Brain microvascular endothelial cell (primary cell): ENCODE measurements around the gene VPS26A.

Experiments
- DNase-seq: peaks from one replicate; pipeline ENCODE4 v3.0.0-alpha.2; 2020
- H3K27ac ChIP-seq: fragments of 250-450 bp; sonication (Bioruptor Pico); 2 replicates; pipeline ENCODE4 v1.5.1; 2020; ENCODE audit warnings: mild to moderate bottlenecking, moderate library complexity
- H3K27me3 ChIP-seq: fragments of 250-450 bp; sonication (Bioruptor Pico); replicated peaks from 2 replicates; pipeline ENCODE4 v1.5.1; 2020; ENCODE audit warnings: mild to moderate bottlenecking
- H3K36me3 ChIP-seq: fragments of 250-450 bp; sonication (Bioruptor Pico); replicated peaks from 2 replicates; pipeline ENCODE4 v1.5.1; 2020; ENCODE audit warnings: mild to moderate bottlenecking
- H3K4me3 ChIP-seq: 2 replicates; pipeline ENCODE4 v1.5.1; 2011; ENCODE audit warnings: low read depth, mild to moderate bottlenecking, control low read depth, low read length, moderate library complexity
- CTCF ChIP-seq: IDR thresholded peaks from 2 replicates; pipeline ENCODE4 v1.5.1; 2011; ENCODE audit warnings: low read depth, mild to moderate bottlenecking, moderate library complexity, low read length, control low read depth, inconsistent platforms; ENCODE audit errors: missing control alignments
- in situ Hi-C: cut with HindIII; loops from 2 replicates; pipeline ENCODE4 v1.10.0; 2017; ENCODE audit warnings: low sequenced_read_pairs, low pct_ligation_motif_present

VPS26A gene

GRCh38 chr10:69123747-69124562 lies at the start of gene VPS26A:
TSS of gene VPS26A (plus strand) at chr10:69124178. CDS start at chr10:69124278, 100 bp downstream.
- no peak for TF ChIP-seq CTCF
- no peaks in the 10 kb centered on the region for H3K36me3 ChIP-seq
- in situ Hi-C loops: no loop called here

GRCh38 chr10:69074532-69074931 lies 49.4 kb upstream of the VPS26A start:
- no peak for TF ChIP-seq CTCF
- Histone ChIP-seq H3K27me3 (no peaks in the 10 kb centered on the region), H3K36me3 (no peaks in the 10 kb centered on the region), H3K27ac (no peak overlapping the region), H3K4me3 (no peak overlapping the region)
- DNase-seq: no peak
- in situ Hi-C loops: no loop called here

More at GRCh38 chr10:69123747-69124562, at the start of gene VPS26A:
- DNase-seq: peak; percentile 95
- Histone ChIP-seq H3K4me3 (peak within 1 kb of the TSS; percentile 87), H3K27ac (peak within 1 kb of the TSS; percentile 89), H3K27me3 (no peaks in the 10 kb centered on the region)

GRCh38 chr10:69075431-69075830 lies 48.5 kb upstream of the VPS26A start:
- H3K4me3 ChIP-seq: no peak overlapping the region
- no peak for TF ChIP-seq CTCF

GRCh38 chr10:69078311-69078710 lies 45.7 kb upstream of the VPS26A start:
- no peak overlapping the region for H3K27ac ChIP-seq
- in situ Hi-C loops: no loop called here
- TF ChIP-seq CTCF: no peak
- no peak overlapping the region for H3K4me3 ChIP-seq
- no peak for DNase-seq
- H3K27me3 ChIP-seq: no peaks in the 10 kb centered on the region
- H3K36me3 ChIP-seq: no peaks in the 10 kb centered on the region

More at GRCh38 chr10:69075431-69075830, 48.5 kb upstream of the VPS26A start:
- DNase-seq: no peak
- H3K36me3 ChIP-seq: no peaks in the 10 kb centered on the region
- in situ Hi-C loops: no loop called here
- no peaks in the 10 kb centered on the region for H3K27me3 ChIP-seq
- H3K27ac ChIP-seq: no peak overlapping the region

- Histone ChIP-seq H3K4me3 (no peak overlapping the region), H3K36me3 (no peaks in the 10 kb centered on the region), H3K27ac (no peak overlapping the region), H3K27me3 (no peaks in the 10 kb centered on the region)
- no peak for DNase-seq
- in situ Hi-C loops: no loop called here
- TF ChIP-seq CTCF: no peak
Measured at GRCh38 chr10:69080226-69080625, 43.8 kb upstream of the VPS26A start.
